ENCODE data around the gene IL1R1. TPM values are rescaled to one million over a fixed set of nuclear protein-coding genes. Genes with fewer than 3 reads are reported as not detected.
"Not testable (repeated sequence)": the region's sequence is repeated elsewhere in the genome, so short reads cannot be mapped to it uniquely, and the experiment has no call there.

Gene IL1R1
- total RNA-seq (34.9 TPM), polyA plus RNA-seq (72.7 TPM)

- no peak for DNase-seq (ENCODE audit: extremely low spot score)
- no peaks in the 10 kb centered on the region for H3K36me3 ChIP-seq (ENCODE audit: insufficient read depth)
- 5% methylated on average over 65 of the region's 65 CpGs for WGBS
- H3K4me3 ChIP-seq (ENCODE audit: low read depth, low read length): peak within 1 kb of the TSS; percentile 74
- no peaks in the 10 kb centered on the region for H3K4me1 ChIP-seq (ENCODE audit: insufficient read depth)
- H3K27ac ChIP-seq (ENCODE audit: low read depth): peak within 1 kb of the TSS; percentile 88
Measured at GRCh38 chr2:102141970-102142828, at the start of gene IL1R1. IL1R1 (plus strand) TSS chr2:102142746; CDS start chr2:102157725, 14,979 bp downstream.

GRCh38 chr2:102093662-102094061 is 48.9 kb upstream of the IL1R1 start:
- Histone ChIP-seq H3K36me3 (ENCODE audit: insufficient read depth) (no peaks in the 10 kb centered on the region), H3K4me1 (ENCODE audit: insufficient read depth) (no peaks in the 10 kb centered on the region), H3K27ac (ENCODE audit: low read depth) (no peak overlapping the region), H3K4me3 (ENCODE audit: low read depth, low read length) (no peak overlapping the region)
- 88% methylated on average over 13 of the region's 13 CpGs for WGBS
- no peak for DNase-seq (ENCODE audit: extremely low spot score)

GRCh38 chr2:102094917-102095316 is 47.6 kb upstream of the IL1R1 start:
- no peaks in the 10 kb centered on the region for H3K36me3 ChIP-seq (ENCODE audit: insufficient read depth)
- no peak for DNase-seq (ENCODE audit: extremely low spot score)
- WGBS: 55% methylated on average over 4 of the region's 4 CpGs
- no peaks in the 10 kb centered on the region for H3K4me1 ChIP-seq (ENCODE audit: insufficient read depth)
- H3K27ac ChIP-seq (ENCODE audit: low read depth): no peak overlapping the region
- H3K4me3 ChIP-seq (ENCODE audit: low read depth, low read length): no peak overlapping the region

GRCh38 chr2:102096103-102096502 is 46.4 kb upstream of the IL1R1 start:
- WGBS: 73% methylated on average over 5 of the region's 5 CpGs
- Histone ChIP-seq H3K27ac (ENCODE audit: low read depth) (no peak overlapping the region), H3K36me3 (ENCODE audit: insufficient read depth) (no peaks in the 10 kb centered on the region), H3K4me3 (ENCODE audit: low read depth, low read length) (no peak overlapping the region), H3K4me1 (ENCODE audit: insufficient read depth) (no peaks in the 10 kb centered on the region)
- DNase-seq (ENCODE audit: extremely low spot score): no peak

- Histone ChIP-seq H3K4me3 (ENCODE audit: low read depth, low read length) (no peak overlapping the region), H3K27ac (ENCODE audit: low read depth) (no peak overlapping the region), H3K4me1 (ENCODE audit: insufficient read depth) (no peaks in the 10 kb centered on the region), H3K36me3 (ENCODE audit: insufficient read depth) (no peaks in the 10 kb centered on the region)
- WGBS: 94% methylated on average over 4 of the region's 4 CpGs
- no peak for DNase-seq (ENCODE audit: extremely low spot score)
Measured at GRCh38 chr2:102098756-102099155, 43.8 kb upstream of the IL1R1 start.

- Histone ChIP-seq H3K36me3 (ENCODE audit: insufficient read depth) (no peaks in the 10 kb centered on the region), H3K27ac (ENCODE audit: low read depth) (no peak overlapping the region), H3K4me3 (ENCODE audit: low read depth, low read length) (no peak overlapping the region), H3K4me1 (ENCODE audit: insufficient read depth) (no peaks in the 10 kb centered on the region)
- DNase-seq (ENCODE audit: extremely low spot score): no peak
- WGBS: 77% methylated on average over 7 of the region's 7 CpGs
Measured at GRCh38 chr2:102099536-102100298, 42.8 kb upstream of the IL1R1 start.

- DNase-seq (ENCODE audit: extremely low spot score): no peak
- Histone ChIP-seq H3K4me1 (ENCODE audit: insufficient read depth) (no peaks in the 10 kb centered on the region), H3K27ac (ENCODE audit: low read depth) (no peak overlapping the region), H3K36me3 (ENCODE audit: insufficient read depth) (no peaks in the 10 kb centered on the region), H3K4me3 (ENCODE audit: low read depth, low read length) (no peak overlapping the region)
- 68% methylated on average over 5 of the region's 5 CpGs for WGBS
Measured at GRCh38 chr2:102100371-102101096, 42.0 kb upstream of the IL1R1 start.

GRCh38 chr2:102101097-102101848 is 41.3 kb upstream of the IL1R1 start:
- Histone ChIP-seq H3K36me3 (ENCODE audit: insufficient read depth) (no peaks in the 10 kb centered on the region), H3K27ac (ENCODE audit: low read depth) (no peak overlapping the region), H3K4me1 (ENCODE audit: insufficient read depth) (no peaks in the 10 kb centered on the region), H3K4me3 (ENCODE audit: low read depth, low read length) (no peak overlapping the region)
- WGBS: 79% methylated on average over 5 of the region's 5 CpGs
- no peak for DNase-seq (ENCODE audit: extremely low spot score)

- Histone ChIP-seq H3K4me1 (ENCODE audit: insufficient read depth) (no peaks in the 10 kb centered on the region), H3K36me3 (ENCODE audit: insufficient read depth) (no peaks in the 10 kb centered on the region), H3K27ac (ENCODE audit: low read depth) (no peak overlapping the region), H3K4me3 (ENCODE audit: low read depth, low read length) (no peak overlapping the region)
- no peak for DNase-seq (ENCODE audit: extremely low spot score)
- 77% methylated on average over 4 of the region's 4 CpGs for WGBS
Measured at GRCh38 chr2:102101849-102102635, 40.5 kb upstream of the IL1R1 start.

GRCh38 chr2:102102636-102102948 is 40.0 kb upstream of the IL1R1 start:
- H3K4me3 ChIP-seq (ENCODE audit: low read depth, low read length); DNase-seq (ENCODE audit: extremely low spot score); H3K4me1 ChIP-seq (ENCODE audit: insufficient read depth); H3K36me3 ChIP-seq (ENCODE audit: insufficient read depth); H3K27ac ChIP-seq (ENCODE audit: low read depth): not testable (repeated sequence)
- WGBS: 66% methylated on average over 3 of the region's 3 CpGs

- WGBS: 97% methylated on average over 8 of the region's 8 CpGs
- Histone ChIP-seq H3K36me3 (ENCODE audit: insufficient read depth) (no peaks in the 10 kb centered on the region), H3K4me3 (ENCODE audit: low read depth, low read length) (no peak overlapping the region), H3K27ac (ENCODE audit: low read depth) (no peak overlapping the region), H3K4me1 (ENCODE audit: insufficient read depth) (no peaks in the 10 kb centered on the region)
- no peak for DNase-seq (ENCODE audit: extremely low spot score)
Measured at GRCh38 chr2:102103284-102103683, 39.3 kb upstream of the IL1R1 start.

- peak overlapping the region; percentile 39 for H3K4me3 ChIP-seq (ENCODE audit: low read depth, low read length)
- peak overlapping the region; percentile 62 for H3K27ac ChIP-seq (ENCODE audit: low read depth)
Measured at GRCh38 chr2:102103992-102104871, 38.3 kb upstream of the IL1R1 start.

More at GRCh38 chr2:102103992-102104871, 38.3 kb upstream of the IL1R1 start:
- 11% methylated on average over 15 of the region's 15 CpGs for WGBS
- no peaks in the 10 kb centered on the region for H3K36me3 ChIP-seq (ENCODE audit: insufficient read depth)
- no peak for DNase-seq (ENCODE audit: extremely low spot score)
- H3K4me1 ChIP-seq (ENCODE audit: insufficient read depth): no peaks in the 10 kb centered on the region

All from urinary bladder (tissue), 4 donors.